ENCODE results near the gene ARL16.

GRCh38 chr17:81644976-81645952 lies 38.3 kb downstream of the ARL16 start:
- TF ChIP-seq REST (IDR thresholded peaks at IDR 0.05; ENCODE audit: low read depth) (no peak), EP300 (IDR thresholded peaks at IDR 0.05; ENCODE audit: borderline replicate concordance) (no peak), MAX (IDR thresholded peaks at IDR 0.05) (no peak), NFIC (IDR thresholded peaks at IDR 0.05) (no peak), RAD21 (IDR thresholded peaks at IDR 0.05; ENCODE audit: low read depth) (no peak), FOXM1 (IDR thresholded peaks at IDR 0.05; ENCODE audit: borderline replicate concordance, low read depth) (no peak)
